T1000 (cell line): ENCODE measurements around the gene GBA2.
A peak's percentile ranks its signal among the peaks of the same experiment; 100 is the strongest.

Source experiments
- DNase-seq: peaks from one replicate; lab custom pipeline; 2025; ENCODE audit warnings: mixed read lengths; lab: John Stamatoyannopoulos, UW

The GBA2 gene

DNA sequence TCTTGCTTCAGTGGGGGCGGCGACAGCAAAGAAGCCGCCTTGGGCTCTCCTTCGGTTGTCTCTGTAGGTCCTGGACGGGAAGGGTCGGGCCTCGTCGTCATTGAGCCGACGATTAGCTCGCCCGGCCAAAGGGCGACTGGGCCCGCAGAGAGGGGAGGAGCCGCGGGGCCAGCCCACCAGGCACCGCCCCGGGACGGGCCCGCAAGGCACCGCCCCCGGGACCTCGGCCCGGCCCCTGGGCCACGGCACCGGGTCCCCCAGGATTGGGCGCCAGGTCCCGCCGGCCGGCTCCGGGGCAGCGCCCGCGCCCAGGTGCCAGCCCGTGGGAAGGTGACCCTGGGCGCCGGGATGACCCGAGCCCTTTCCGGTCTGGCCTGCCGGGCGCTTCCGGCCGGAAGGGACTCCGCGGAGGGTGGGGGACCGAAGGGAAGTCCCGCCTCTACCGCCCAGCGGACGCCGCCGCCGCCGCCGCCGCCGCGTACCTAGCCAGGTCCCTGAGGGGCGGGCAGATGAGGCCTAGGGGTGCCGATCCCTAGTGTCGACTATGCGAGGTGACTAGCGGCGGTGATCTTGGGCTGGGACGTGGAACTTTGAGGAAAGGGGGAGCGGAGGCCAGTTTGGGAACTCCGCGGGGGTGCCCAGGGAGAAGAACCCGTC is at the start of gene GBA2, which contains the start of gene RGP1:
Gene GBA2, minus strand, starts transcription at position 371 of the 657 bp plus-strand sequence. CDS start 524 bp downstream, outside the sequence.
Gene RGP1, plus strand, starts transcription at position 430 of the 657 bp plus-strand sequence. CDS start 469 bp downstream, outside the sequence.
- DNase-seq: peak; percentile 16

DNA sequence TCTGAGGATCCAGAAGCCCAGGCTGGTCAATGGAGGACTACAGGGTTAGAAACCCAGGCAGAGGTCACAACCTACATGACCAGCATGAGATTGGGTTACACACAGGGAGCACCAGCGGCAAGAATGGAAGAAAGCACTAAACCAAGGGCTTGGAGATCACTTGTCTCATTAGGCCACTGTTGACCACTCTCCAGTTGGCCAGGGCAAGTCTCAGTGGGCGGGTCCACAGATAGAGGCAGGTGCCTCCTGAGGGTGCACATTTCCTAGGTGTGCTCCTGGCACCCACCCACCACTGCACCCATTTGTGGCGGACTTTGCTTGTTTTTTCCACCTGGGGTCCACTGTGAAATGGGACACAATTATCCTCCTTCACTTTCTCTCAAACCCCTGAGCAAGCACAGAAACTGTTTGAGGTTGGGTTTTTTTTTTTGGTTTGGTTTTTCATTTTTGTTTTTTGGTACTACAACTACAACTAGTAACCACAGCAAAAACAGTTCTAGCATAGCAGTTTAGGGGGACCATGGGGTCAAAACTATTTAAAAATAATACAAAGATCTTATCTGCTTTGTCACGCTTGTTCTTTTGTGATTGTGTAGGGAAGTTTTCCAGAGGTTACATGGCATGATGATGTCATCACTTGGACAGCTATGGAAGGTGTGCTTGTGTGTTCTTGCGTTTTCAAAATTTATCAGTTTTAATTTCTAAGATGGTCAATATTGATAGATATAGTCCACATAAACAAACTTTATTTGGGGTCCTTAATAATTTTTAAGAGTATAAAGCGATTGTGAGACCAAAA is 48.5 kb upstream of the GBA2 start:
- DNase-seq: no peak

DNA sequence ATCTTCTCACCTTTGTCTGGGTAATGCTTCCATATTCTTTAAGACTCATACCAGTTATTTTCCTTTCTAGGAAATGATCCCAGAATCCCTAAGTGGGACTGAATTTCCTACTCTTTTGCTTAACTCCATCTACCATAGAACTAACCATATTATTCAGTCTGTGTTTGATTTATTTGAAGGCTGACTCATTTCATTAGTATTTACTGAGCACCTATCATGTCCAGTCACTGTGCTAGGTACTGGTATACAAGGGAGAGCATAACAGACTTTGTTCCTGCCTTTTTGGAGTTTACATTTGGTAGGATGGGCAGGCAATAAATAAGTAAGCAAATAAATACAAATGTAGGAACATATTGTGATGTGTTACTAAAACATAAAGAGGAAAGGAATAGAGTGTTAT is 46.7 kb upstream of the GBA2 start:
- DNase-seq: no peak

DNA sequence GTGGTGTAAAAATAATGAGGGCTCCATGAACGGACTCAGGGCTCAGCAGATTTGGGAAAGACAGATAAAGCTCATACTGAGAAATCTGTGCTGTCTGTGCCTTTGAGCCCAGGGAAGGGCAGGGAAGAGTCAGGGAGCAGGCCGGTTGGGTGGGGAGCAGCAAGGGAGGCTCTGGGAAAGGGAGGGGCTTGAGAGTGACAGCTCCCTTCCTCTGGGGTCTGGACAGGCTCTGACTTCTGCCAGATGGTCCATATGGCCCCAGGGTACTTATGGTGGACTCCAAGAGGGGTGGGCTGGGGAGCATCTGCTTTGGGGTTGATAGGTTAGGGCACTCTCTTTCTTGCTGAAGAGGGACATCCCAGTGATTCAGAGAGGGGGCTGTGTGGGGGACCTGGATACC is 44.4 kb upstream of the GBA2 start:
- no peak for DNase-seq

DNA sequence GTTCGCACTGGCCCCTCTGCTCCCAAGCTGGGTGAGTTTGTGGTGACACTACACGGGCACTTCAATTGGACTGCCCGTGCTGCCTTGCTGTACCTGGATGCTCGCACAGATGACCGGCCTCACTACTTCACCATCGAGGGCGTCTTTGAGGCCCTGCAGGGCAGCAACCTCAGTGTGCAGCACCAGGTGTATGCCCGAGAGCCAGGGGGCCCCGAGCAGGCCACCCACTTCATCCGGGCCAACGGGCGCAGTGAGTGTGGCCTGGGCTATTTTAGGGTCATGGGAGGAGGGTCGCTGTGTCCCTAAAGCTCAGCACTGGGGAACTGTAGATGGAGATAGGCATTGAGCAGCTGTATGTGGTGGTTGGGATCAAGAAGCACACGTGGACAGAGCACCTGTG is 43.8 kb upstream of the GBA2 start:
- DNase-seq: no peak

DNA sequence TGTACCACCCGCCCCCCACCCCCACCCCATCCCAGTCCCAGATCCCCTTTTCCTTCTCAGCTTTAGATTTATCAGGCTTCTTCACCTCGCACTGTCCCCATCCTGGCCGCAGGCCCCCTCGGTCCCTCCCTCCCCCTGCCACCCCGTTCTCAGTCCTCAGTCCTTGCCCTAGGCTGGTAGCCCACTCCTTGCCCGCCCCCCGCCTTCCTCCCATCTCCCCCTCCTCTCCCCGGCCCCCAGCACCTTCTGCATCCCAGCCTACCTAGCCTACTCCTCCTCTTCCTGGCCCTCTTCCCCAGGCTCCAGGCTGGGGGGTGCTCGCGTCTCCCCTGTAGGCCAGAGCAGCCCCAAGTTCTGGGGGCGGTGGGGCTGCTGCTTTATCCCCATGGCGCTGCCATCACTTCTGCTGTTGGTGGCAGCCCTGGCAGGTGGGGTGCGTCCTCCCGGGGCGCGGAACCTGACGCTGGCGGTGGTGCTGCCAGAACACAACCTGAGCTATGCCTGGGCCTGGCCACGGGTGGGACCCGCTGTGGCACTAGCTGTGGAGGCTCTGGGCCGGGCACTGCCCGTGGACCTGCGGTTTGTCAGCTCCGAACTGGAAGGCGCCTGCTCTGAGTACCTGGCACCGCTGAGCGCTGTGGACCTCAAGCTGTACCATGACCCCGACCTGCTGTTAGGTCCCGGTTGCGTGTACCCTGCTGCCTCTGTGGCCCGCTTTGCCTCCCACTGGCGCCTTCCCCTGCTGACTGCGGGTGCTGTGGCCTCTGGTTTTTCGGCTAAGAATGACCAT is 43.2 kb upstream of the GBA2 start:
- DNase-seq: no peak

DNA sequence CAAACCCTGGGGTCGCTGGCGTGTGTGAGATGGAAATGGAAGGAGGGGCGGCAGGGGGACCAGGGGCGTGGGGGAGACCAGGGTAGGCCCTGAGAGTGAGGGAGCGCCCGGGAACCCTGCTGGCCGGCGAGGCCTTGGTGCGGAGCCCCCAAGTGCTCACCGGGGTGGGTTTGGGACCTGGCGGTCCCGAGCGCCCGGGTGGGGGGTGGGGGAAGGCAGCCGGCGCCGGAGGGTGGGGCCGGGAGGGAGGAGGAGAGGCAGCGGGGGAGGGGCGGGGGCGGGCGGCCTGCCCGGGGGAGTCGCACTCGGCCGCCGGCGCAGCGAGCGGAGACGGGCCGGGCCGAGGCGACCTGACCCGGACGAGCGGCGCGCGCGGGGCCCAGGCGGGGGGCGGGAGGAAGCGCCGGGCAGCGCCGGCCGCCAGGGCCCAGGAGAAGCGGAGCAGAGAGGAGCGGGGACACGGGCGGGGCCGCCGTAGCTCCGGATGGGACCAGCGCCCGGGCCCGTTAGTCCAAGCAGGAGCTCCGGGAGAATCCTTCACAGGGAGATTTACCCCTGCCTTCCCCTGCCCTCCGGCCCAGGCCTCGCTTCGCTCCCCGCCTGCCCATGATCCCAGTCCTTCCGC is 42.4 kb upstream of the GBA2 start, which contains the start of gene NPR2:
Gene NPR2, plus strand, starts transcription at position 295 of the 625 bp plus-strand sequence. CDS start 818 bp downstream, outside the sequence.
- no peak for DNase-seq

DNA sequence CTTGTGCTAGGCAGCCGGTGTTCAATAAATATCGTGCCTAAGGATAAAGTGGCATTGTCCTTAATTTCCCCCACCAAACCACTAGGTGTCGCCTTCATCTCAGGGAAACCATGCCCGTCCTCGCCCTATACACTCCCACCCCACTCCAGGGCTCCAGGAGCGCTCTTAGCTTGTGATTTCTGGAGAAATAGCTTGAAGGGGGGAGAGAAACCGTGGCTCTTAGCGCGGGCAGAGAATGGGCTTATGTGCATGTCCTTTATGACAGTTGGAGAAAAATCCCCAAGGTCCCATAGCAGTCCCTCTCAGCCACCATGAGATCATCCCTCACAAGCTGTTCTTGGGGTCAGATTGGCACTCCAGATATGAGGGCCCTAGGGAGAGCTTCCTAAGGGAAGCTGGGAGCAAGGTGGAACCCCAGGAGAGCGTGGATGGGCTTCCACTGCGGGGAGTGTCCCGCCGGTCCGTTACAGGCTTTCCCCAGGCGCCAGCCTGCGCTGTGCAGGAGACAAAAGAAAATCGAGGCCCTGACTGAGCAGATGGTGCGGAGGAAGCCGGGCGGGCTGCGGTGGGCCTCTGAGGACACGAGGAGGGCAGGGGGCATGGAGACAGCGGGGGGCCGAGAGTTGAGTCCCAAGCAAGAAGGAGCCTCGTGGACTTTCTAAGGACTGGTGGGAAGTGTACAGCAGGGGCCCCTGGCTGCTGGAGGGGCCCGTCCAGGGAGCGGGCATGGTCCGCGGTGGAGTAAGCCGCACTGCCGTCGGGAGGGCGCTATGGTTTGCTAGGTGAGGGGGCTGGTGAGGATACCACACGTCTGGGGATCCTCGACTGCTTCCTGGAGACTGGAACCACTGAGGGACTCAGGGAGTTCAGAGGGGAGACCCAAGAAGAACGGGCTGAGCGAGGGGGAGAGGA is 41.6 kb upstream of the GBA2 start:
- no peak for DNase-seq

DNA sequence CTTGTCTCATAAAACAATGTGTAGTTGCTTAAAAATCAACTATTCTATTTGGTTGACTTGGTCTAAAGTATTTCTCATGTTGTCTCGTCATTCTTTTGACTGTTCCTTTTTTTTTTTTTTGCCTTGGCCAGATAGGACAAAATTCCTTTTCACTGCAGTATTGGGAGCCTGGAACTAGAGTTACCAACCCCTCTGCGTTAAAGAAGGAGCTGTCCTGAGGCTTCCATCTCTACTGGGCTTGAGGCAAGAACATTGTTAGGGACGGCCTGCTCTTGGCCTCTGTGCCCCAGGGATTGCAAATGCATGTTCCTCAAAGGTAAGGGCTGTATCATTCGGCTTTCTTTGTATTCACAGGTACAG is 41.0 kb upstream of the GBA2 start:
- no peak for DNase-seq

DNA sequence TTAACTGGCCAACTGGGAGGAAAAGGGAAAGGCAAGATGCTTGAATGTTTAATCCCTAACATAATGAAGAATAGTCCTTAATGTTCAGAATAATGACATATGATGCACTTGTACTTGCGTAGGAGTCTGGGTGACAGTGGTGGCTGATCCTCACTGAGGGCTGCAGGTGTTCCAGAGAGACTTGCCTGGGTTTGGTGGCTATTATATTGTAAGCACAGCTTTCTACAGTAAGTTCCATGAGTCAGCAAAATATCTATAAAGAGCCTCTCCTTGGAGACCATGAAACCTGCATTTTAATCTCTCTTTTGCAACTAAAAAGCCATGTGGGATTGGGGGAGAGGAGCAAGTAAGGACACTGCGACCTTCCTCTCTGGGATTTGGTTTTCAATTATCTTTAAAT is 40.5 kb upstream of the GBA2 start:
- no peak for DNase-seq

DNA sequence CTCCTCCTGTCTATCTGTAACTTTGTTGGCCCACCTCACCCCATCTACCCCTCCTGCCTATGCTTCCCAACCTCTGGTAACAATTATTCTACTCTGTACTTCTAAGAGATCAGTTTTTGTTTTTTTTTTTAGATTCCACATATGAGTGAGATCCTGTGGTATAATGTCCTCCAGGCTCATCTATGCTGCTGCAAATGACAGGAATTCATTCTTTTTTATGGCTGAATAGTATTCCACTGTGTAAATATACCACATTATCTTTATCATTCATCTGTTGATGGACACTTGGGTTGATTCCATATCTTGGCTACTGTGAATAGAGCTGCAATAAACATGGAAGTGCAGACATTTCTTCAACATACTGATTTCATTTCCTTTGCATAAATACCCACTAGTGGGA is 34.4 kb upstream of the GBA2 start:
- DNase-seq: no peak

DNA sequence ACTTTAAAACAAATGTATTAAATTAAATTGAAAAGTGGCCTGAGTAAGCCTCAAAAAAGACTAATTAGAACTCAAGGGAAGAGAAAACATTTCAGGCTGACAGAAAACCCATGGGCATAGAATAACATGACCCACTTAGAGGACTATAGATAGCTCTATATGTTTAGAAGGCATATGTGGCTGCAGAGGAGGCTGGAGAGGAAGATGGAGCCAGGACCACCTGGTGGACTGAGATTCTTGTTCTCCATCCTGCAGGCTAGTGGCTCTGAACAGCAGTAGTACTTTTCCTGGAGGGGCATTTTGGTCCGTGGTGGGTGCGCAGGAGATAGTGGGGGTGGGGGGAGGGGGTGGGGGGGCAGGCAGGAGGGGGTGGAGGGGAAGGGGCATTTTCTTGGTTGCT is 32.0 kb upstream of the GBA2 start:
- DNase-seq: no peak

DNA sequence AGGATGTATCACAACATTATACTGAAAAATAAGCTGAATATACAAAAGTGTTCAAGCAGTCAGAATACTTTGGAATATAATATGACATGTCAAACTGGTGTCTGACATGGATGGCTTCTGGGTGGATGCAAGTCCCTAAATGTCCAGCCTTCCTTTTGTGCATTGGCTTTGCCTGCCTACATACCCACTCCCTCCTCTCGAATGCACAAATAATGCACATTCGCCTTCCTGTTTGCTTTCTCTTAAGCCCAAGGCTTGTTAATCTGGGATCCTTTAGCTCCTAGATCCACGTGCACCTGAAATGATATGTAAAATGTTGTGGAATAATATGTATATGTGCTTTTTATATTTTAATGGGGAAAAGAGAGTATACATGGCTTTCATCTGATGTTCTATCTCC is 29.5 kb upstream of the GBA2 start:
- DNase-seq: no peak

DNA sequence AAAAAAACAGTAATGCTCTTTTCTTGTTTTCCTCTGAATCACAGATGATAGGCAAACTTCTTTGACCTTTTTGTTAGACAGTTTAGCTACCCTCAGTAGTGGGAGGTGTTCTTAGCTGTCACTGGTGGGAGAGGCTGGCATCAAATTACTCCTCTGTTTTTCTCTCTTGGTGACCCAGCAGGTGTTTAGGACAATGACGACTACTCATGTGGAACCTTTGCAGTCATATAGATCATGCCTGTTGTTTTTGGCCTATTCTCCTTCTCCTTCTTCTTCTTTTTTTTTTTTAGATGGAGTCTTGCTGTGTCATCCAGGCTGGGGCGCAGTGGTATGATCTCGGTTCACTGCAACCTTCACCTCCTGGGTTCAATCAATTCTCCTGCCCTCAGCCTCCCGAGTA is 27.0 kb upstream of the GBA2 start:
- DNase-seq: no peak

DNA sequence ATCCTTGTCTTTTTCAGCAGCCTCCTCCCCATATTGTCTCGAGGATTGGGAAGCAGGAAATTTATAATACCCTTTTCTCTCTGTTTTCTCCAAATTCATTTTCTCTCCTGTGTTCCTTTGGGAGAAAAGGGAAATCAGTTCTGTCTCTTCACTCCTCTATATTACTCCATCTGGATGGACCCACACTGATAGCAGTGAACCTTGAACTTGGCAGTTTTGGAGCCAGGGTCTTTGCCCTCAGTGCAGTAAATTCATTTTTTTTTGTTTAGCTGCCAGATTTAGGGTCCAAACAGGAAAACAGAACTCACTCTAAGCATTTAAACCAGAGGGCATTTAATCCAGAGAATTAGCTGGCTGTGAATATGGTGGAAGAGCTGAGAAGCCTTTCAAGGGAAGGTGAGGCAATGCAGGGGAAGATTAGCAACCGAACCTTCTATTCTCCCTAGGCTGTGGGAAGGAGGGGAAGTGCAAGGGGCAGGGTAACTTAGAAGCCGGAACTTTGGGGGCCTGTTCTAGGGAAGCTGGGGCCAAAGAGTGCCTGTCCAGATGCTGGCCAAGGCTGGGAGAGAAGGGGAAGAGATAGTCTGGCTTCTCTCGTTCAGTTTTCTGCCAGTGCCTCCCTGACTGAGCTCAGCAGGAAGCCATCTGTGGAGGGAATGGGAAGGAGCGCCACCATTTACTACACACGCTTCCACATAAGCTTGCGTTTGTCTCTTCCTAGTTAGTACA is 26.0 kb upstream of the GBA2 start:
- no peak for DNase-seq

DNA sequence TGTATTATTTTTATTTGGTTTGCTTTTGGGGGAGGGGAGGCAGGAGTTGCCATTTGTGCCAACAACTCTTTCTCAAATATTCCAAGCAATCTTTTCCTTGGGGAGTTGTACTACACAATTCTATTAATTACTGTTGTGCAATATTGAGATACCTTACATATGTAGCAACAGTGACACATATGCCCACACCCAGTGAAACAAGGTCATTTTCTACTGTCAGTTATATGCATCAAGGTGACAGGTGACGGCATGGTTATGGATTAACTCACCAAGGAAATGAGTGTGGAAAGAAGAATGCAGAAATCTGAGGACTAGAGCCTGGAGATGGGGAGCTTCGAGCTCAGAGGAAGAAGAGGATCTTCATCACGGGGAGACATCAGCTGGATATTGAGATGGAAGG is 22.9 kb upstream of the GBA2 start:
- DNase-seq: no peak

DNA sequence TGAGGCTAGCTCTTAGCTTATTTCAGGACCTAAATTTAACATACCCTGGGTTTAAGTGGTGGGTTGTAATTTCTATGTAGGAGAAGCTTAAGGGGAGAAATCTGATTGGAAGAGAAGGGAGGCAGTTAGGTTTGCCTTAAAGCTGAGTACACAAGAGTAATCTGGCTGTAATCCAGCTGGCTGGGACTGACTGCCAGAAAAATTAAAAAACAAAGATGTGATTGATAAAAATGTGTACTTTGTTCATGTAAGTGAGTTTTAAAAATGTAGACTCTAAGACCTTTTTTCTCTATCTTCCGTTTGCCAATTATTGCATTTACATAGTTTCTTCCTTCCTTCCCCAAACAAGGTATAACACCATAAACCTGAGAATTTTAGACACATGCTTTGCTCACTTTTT is 22.5 kb upstream of the GBA2 start:
- DNase-seq: no peak

DNA sequence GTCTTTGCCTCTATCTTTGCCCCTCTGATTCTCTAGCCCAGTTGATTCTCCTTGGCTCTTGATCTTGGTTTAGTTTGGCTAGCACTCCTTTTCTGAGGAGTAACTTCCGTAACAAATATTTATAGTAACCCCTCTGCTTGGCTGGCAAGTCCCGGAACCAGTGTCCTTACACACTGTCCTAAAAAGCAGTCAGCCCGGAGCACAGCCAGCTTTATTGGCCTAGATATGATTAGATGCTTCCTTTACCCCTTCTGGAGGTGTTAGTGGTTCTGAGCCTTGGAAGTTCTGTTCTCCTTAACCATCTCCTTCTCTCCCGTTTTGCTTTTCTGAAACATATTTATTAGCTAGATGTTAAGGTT is 22.0 kb upstream of the GBA2 start:
- DNase-seq: no peak

DNA sequence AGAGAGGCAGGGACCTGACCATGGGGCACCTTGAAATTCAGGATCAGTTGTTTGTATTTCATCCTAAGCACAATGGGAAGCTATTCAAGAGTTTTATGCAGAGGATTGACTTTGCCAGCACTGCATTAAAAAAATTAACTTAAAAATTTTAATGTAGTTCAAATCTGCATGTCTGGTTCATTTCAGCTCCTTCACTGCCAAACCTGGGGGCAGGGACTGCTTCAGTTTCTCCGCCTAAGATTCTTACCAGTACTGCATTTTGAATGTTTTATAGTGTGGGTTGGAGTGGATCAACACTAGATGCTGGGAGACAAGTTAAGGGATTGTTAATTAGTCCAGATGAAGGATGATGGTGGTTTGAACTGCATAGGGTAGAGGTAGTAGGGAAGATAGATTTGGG is 20.7 kb upstream of the GBA2 start:
- no peak for DNase-seq

DNA sequence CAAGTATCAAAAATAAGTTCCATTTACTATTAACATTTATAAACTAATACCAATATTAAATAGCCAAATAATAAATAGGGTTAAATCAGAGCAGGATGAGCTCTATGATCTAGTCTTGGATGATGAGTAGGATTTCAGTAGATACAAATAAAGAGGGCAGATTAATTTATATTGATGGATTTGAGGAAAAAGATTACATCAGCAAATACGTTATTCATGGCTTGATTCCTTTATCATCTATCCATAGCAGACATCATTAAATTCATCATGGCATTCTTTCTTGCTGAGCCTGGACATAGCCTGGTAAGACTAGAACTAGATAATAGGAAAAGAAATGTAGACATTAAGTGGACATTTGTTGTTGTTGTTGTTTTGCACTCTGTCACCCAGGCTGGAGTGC is 18.4 kb upstream of the GBA2 start:
- DNase-seq: no peak

DNA sequence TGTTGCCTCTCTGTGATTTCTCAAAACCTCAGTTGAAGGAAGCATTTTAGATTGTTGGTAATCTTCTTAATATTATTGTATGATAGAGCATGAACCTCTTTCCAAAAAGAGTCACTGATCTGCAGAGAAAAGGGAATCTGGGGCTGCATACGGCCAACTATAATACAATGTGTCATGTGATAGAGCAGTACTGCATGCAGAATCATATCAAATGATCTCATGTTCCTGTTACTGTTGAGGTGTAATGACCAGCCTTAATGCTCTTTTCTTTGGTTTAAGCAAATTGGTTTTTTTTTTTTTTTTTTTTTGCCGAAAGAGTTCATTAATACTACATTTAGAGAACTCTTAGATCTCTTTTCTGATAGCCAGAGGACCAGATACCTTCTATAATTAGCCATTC is 18.0 kb upstream of the GBA2 start:
- no peak for DNase-seq
